ENCODE results near the gene PLCH1. TPM values are rescaled to one million over a fixed set of nuclear protein-coding genes. Genes with fewer than 3 reads are reported as not detected.

The PLCH1 gene
- total and polyA plus RNA-seq, 2 experiments from 2014 or later: 2.6 to 5.8 TPM

DNA sequence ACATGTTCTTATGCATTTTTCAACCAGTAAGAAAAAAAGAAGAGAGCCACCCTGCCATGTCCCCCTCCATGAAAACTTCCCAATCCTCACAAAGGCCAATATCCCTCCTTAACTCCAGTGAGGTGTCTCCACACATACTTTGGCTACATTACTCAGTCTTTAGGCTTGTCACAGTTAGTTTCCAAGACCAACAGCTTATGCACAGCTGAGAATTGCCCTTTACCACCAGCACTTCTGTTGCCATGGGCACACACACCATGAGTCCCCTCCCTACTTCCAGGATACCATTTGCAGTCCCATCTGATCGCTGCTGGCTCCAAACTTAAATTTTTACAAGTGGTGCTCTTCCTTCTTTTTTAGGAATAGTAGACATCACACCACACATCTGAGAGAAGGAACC lies 301.1 kb downstream of the PLCH1 start:
- Histone ChIP-seq H3K79me2 (no peaks in the 10 kb centered on the region), H3K36me3 (replicated peaks; ENCODE audit: insufficient read depth, low read depth) (no peaks in the 10 kb centered on the region), H3K4me3 (no peak overlapping the region), H3K27me3 (no peaks in the 10 kb centered on the region), H2AFZ (no peak overlapping the region), H3K27ac (no peak overlapping the region), H3K9me3 (ENCODE audit: low read depth) (no peaks in the 10 kb centered on the region), H4K20me1 (ENCODE audit: insufficient read depth, poor library complexity, severe bottlenecking) (no peaks in the 10 kb centered on the region), H3K9me2 (replicated peaks; ENCODE audit: insufficient read depth) (no peaks in the 10 kb centered on the region), H3K4me2 (no peak overlapping the region), H3K4me1 (ENCODE audit: insufficient read depth) (no peaks in the 10 kb centered on the region)
- 94% methylated on average over 1 of the region's 1 CpG for WGBS (ENCODE audit: low lambda C conversion rate, missing lambda C conversion rate)
- TF ChIP-seq, protein P1, sequence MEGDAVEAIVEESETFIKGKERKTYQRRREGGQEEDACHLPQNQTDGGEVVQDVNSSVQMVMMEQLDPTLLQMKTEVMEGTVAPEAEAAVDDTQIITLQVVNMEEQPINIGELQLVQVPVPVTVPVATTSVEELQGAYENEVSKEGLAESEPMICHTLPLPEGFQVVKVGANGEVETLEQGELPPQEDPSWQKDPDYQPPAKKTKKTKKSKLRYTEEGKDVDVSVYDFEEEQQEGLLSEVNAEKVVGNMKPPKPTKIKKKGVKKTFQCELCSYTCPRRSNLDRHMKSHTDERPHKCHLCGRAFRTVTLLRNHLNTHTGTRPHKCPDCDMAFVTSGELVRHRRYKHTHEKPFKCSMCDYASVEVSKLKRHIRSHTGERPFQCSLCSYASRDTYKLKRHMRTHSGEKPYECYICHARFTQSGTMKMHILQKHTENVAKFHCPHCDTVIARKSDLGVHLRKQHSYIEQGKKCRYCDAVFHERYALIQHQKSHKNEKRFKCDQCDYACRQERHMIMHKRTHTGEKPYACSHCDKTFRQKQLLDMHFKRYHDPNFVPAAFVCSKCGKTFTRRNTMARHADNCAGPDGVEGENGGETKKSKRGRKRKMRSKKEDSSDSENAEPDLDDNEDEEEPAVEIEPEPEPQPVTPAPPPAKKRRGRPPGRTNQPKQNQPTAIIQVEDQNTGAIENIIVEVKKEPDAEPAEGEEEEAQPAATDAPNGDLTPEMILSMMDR (IDR thresholded peaks at IDR 0.05; ENCODE audit: poor library complexity): no peak
- no peak for TF ChIP-seq EZH2 (IDR thresholded peaks at IDR 0.05; ENCODE audit: borderline replicate concordance)
- no peak for TF ChIP-seq EZH2phosphoT487 (IDR thresholded peaks at IDR 0.05; ENCODE audit: low read depth, severe bottlenecking, unreplicated experiment)
- no peak for DNase-seq (ENCODE audit: low spot score)

DNA sequence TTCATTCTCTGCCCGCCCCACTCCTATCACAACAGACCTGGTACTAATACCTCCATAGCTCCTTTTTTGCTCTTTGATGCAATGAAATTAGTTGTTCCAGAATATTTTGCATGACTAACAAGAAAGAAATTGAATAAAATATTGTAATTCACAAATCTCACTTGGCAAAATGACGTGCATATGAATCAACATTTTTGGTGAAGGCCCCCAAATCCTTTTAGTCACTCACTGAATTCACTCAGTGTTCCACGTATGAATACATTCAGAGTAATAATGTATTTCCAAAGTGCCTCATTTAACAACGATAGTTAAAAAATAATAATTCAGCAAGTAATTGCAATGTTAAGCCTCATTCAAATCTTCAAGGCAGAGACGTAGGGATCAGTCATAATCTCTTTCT lies 302.8 kb downstream of the PLCH1 start:
- no peak for DNase-seq (ENCODE audit: low spot score)
- Histone ChIP-seq H3K4me3 (no peak overlapping the region), H2AFZ (no peak overlapping the region), H3K9me3 (ENCODE audit: low read depth) (no peaks in the 10 kb centered on the region), H3K27me3 (no peaks in the 10 kb centered on the region), H3K4me1 (ENCODE audit: insufficient read depth) (no peaks in the 10 kb centered on the region), H3K79me2 (no peaks in the 10 kb centered on the region), H3K4me2 (no peak overlapping the region), H4K20me1 (ENCODE audit: insufficient read depth, poor library complexity, severe bottlenecking) (no peaks in the 10 kb centered on the region), H3K36me3 (replicated peaks; ENCODE audit: insufficient read depth, low read depth) (no peaks in the 10 kb centered on the region), H3K9me2 (replicated peaks; ENCODE audit: insufficient read depth) (no peaks in the 10 kb centered on the region), H3K27ac (no peak overlapping the region)
- TF ChIP-seq, protein P1 (IDR thresholded peaks at IDR 0.05; ENCODE audit: poor library complexity): no peak
- TF ChIP-seq EZH2phosphoT487 (IDR thresholded peaks at IDR 0.05; ENCODE audit: low read depth, severe bottlenecking, unreplicated experiment) (no peak), EZH2 (IDR thresholded peaks at IDR 0.05; ENCODE audit: borderline replicate concordance) (no peak)
- WGBS (ENCODE audit: low lambda C conversion rate, missing lambda C conversion rate): 86% methylated on average over 5 of the region's 5 CpGs

DNA sequence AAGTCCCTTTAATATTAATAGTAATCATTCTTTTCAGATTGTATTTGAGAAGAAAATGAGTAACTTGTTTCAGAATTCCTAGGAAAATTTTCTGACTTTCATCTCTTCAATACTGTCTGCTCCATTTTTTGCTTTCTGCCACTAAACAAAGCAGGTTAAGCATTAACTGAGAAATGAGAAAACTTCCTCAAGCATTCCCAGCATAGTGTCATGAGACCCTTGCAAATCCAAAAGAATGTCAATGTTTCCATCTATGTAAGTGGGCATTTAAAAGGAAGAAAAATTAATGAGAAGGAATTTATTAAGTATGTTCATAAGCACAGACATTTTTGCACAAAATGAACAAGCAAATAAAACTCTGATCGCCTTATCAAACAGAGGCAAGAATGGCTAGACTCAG lies 303.4 kb downstream of the PLCH1 start:
- Histone ChIP-seq H3K4me3 (no peak overlapping the region), H3K4me2 (no peak overlapping the region)
- 96% methylated on average over 1 of the region's 1 CpG for WGBS (ENCODE audit: low lambda C conversion rate, missing lambda C conversion rate)

More for the DNA sequence above, 303.4 kb downstream of the PLCH1 start:
- Histone ChIP-seq H3K36me3 (replicated peaks; ENCODE audit: insufficient read depth, low read depth) (no peaks in the 10 kb centered on the region), H3K27ac (no peak overlapping the region), H3K4me1 (ENCODE audit: insufficient read depth) (no peaks in the 10 kb centered on the region), H2AFZ (no peak overlapping the region), H3K9me2 (replicated peaks; ENCODE audit: insufficient read depth) (no peaks in the 10 kb centered on the region), H3K27me3 (no peaks in the 10 kb centered on the region), H4K20me1 (ENCODE audit: insufficient read depth, poor library complexity, severe bottlenecking) (no peaks in the 10 kb centered on the region), H3K79me2 (no peaks in the 10 kb centered on the region), H3K9me3 (ENCODE audit: low read depth) (no peaks in the 10 kb centered on the region)
- DNase-seq (ENCODE audit: low spot score): no peak
- TF ChIP-seq, protein P1 (IDR thresholded peaks at IDR 0.05; ENCODE audit: poor library complexity): no peak
- TF ChIP-seq EZH2 (IDR thresholded peaks at IDR 0.05; ENCODE audit: borderline replicate concordance): no peak
- TF ChIP-seq EZH2phosphoT487 (IDR thresholded peaks at IDR 0.05; ENCODE audit: low read depth, severe bottlenecking, unreplicated experiment): no peak

Data from hepatocyte (in vitro differentiated cells).